Loucy (cell line): ENCODE results near the gene CFAP97.
"Not testable (repeated sequence)": the region's sequence is repeated elsewhere in the genome, so short reads cannot be mapped to it uniquely, and the experiment has no call there.

Experiments
- H2AFZ ChIP-seq: fragments of 200-600 bp; sonication (generic); 2 replicates; pipeline ENCODE4 v1.6.0; 2016; ENCODE audit warnings: antibody characterized with exemption, mild to moderate bottlenecking, low read length, moderate library complexity
- H3F3A ChIP-seq: fragments of 200-600 bp; 2 replicates; pipeline ENCODE4 v1.6.0; 2016; ENCODE audit warnings: antibody characterized with exemption, low read depth, mild to moderate bottlenecking
- H3K27me3 ChIP-seq: fragments of 200-600 bp; sonication (generic); 2 replicates; pipeline ENCODE4 v1.6.1; 2014; ENCODE audit warnings: low read length, mild to moderate bottlenecking; ENCODE audit not compliant: insufficient read depth, poor library complexity, severe bottlenecking
- H3K36me3 ChIP-seq: fragments of 200-600 bp; sonication (generic); 2 replicates; pipeline ENCODE4 v1.6.1; 2016; ENCODE audit warnings: low read length; ENCODE audit not compliant: insufficient read depth
- H3K4me1 ChIP-seq: fragments of 200-600 bp; sonication (generic); 2 replicates; pipeline ENCODE4 v1.5.1; 2014; ENCODE audit warnings: low read length, mild to moderate bottlenecking; ENCODE audit not compliant: insufficient read depth, poor library complexity, severe bottlenecking
- H3K4me2 ChIP-seq: fragments of 200-600 bp; sonication (generic); 2 replicates; pipeline ENCODE4 v1.6.0; 2014; ENCODE audit warnings: antibody characterized with exemption, low read length, low read depth, mild to moderate bottlenecking; ENCODE audit not compliant: poor library complexity, severe bottlenecking
- H3K4me3 ChIP-seq: fragments of 200-600 bp; sonication (generic); 2 replicates; pipeline ENCODE4 v1.5.1; 2014; ENCODE audit warnings: low read length, mild to moderate bottlenecking, mixed read lengths; ENCODE audit not compliant: poor library complexity, severe bottlenecking
- H3K79me2 ChIP-seq: fragments of 200-600 bp; sonication (generic); 2 replicates; pipeline ENCODE4 v1.6.1; 2014; ENCODE audit warnings: low read length; ENCODE audit not compliant: insufficient read depth
- H3K9ac ChIP-seq: fragments of 200-600 bp; sonication (generic); 2 replicates; pipeline ENCODE4 v1.6.0; 2014; ENCODE audit warnings: mild to moderate bottlenecking, low read depth, low read length, moderate library complexity; ENCODE audit not compliant: poor library complexity, severe bottlenecking
- H3K9me2 ChIP-seq: fragments of 200-600 bp; sonication (generic); replicated peaks from 2 replicates; pipeline ENCODE4 v1.6.1; 2016; ENCODE audit warnings: low read depth, low read length, mixed read lengths
- H3K9me3 ChIP-seq: fragments of 200-600 bp; sonication (generic); 2 replicates; pipeline ENCODE4 v1.6.1; 2014; ENCODE audit warnings: mild to moderate bottlenecking, antibody characterized with exemption, low read length, low read depth; ENCODE audit not compliant: insufficient read depth
- H4K20me1 ChIP-seq: fragments of 200-600 bp; sonication (generic); 2 replicates; pipeline ENCODE4 v1.6.0; 2014; ENCODE audit warnings: antibody characterized with exemption, low read length, mild to moderate bottlenecking; ENCODE audit not compliant: insufficient read depth, poor library complexity, severe bottlenecking
- EZH2phosphoT487 ChIP-seq: fragments of 200-600 bp; IDR thresholded peaks from 2 replicates; pipeline ENCODE4 v1.6.1; 2018; ENCODE audit warnings: antibody characterized with exemption, mild to moderate bottlenecking, moderate library complexity, borderline replicate concordance
- TF ChIP-seq, protein P1 (sequence below): fragments of 200-600 bp; sonication (generic); conservative IDR thresholded peaks from 2 replicates; pipeline ENCODE4 v1.5.1; 2014; ENCODE audit warnings: mild to moderate bottlenecking, antibody characterized with exemption, low read length

The CFAP97 gene

GRCh38 chr4:185122681-185123345 is 81.0 kb downstream of the CFAP97 start:
- H3K4me1 ChIP-seq, result no peaks in the 10 kb centered on the region
- no peaks in the 10 kb centered on the region for H3K9me3 ChIP-seq
- no peak overlapping the region for H3K9ac ChIP-seq
- H3K4me3 ChIP-seq, result no peak overlapping the region
- H3K79me2 ChIP-seq, result no peaks in the 10 kb centered on the region
- no peaks in the 10 kb centered on the region for H3F3A ChIP-seq
- no peak overlapping the region for H3K4me2 ChIP-seq
- TF ChIP-seq EZH2phosphoT487, result no peak
- no peaks in the 10 kb centered on the region for H3K9me2 ChIP-seq
- no peaks in the 10 kb centered on the region for H3K36me3 ChIP-seq
- H3K27me3 ChIP-seq, result peaks cover 10% of the 10 kb centered on the region
- no peak overlapping the region for H2AFZ ChIP-seq
- H4K20me1 ChIP-seq, result no peaks in the 10 kb centered on the region

- TF ChIP-seq EZH2phosphoT487, result no peak
- TF ChIP-seq, protein P1, sequence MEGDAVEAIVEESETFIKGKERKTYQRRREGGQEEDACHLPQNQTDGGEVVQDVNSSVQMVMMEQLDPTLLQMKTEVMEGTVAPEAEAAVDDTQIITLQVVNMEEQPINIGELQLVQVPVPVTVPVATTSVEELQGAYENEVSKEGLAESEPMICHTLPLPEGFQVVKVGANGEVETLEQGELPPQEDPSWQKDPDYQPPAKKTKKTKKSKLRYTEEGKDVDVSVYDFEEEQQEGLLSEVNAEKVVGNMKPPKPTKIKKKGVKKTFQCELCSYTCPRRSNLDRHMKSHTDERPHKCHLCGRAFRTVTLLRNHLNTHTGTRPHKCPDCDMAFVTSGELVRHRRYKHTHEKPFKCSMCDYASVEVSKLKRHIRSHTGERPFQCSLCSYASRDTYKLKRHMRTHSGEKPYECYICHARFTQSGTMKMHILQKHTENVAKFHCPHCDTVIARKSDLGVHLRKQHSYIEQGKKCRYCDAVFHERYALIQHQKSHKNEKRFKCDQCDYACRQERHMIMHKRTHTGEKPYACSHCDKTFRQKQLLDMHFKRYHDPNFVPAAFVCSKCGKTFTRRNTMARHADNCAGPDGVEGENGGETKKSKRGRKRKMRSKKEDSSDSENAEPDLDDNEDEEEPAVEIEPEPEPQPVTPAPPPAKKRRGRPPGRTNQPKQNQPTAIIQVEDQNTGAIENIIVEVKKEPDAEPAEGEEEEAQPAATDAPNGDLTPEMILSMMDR, result no peak
- Histone ChIP-seq H3K9me3 (no peaks in the 10 kb centered on the region), H3K36me3 (no peaks in the 10 kb centered on the region), H2AFZ (no peak overlapping the region), H4K20me1 (no peaks in the 10 kb centered on the region), H3K9me2 (no peaks in the 10 kb centered on the region), H3K27me3 (peaks cover 10% of the 10 kb centered on the region), H3K4me3 (no peak overlapping the region), H3K9ac (no peak overlapping the region), H3K79me2 (no peaks in the 10 kb centered on the region), H3K4me2 (no peak overlapping the region), H3F3A (no peaks in the 10 kb centered on the region), H3K4me1 (no peaks in the 10 kb centered on the region)
Observed at GRCh38 chr4:185120631-185120946, 83.2 kb downstream of the CFAP97 start.

GRCh38 chr4:185119927-185120630 is 83.7 kb downstream of the CFAP97 start:
- Histone ChIP-seq H3K4me1 (no peaks in the 10 kb centered on the region), H3K27me3 (peaks cover 10% of the 10 kb centered on the region), H4K20me1 (no peaks in the 10 kb centered on the region)

DNA sequence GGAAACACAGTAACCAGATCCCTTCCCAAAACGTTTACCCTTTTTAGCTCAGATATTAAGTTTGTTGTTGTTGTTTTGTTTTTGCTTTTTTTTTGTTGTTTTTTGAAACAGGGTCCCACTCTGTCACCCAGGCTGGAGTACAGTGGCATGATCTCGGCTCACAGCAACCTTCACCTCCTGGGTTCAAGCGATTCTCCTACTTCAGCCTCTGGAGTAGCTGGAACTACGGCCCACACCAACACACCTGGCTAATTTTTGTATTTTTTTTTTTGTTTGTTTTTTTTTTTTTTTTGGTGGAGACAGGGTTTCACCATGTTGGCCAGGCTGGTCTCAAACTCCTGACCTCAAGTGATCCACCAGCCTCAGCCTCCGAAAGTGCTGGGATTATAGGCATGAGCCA is 84.3 kb downstream of the CFAP97 start:
- H3K36me3 ChIP-seq, H3K4me1 ChIP-seq, H3K9me2 ChIP-seq, H3F3A ChIP-seq, H3K4me3 ChIP-seq, H3K9me3 ChIP-seq, H4K20me1 ChIP-seq, H3K9ac ChIP-seq, H2AFZ ChIP-seq, H3K79me2 ChIP-seq, H3K4me2 ChIP-seq: not testable (repeated sequence)
- H3K27me3 ChIP-seq, result peaks cover 10% of the 10 kb centered on the region

More at GRCh38 chr4:185119927-185120630, 83.7 kb downstream of the CFAP97 start:
- Histone ChIP-seq H3K9me2 (no peaks in the 10 kb centered on the region), H3K9me3 (no peaks in the 10 kb centered on the region), H3K4me2 (no peak overlapping the region), H3K4me3 (no peak overlapping the region), H3K9ac (no peak overlapping the region), H2AFZ (no peak overlapping the region), H3K36me3 (no peaks in the 10 kb centered on the region), H3K79me2 (no peaks in the 10 kb centered on the region), H3F3A (no peaks in the 10 kb centered on the region)
- TF ChIP-seq, protein P1, result no peak
- TF ChIP-seq EZH2phosphoT487, result no peak
